ENCODE results near the gene DCC. TPM values are rescaled to one million over a fixed set of nuclear protein-coding genes. Genes with fewer than 3 reads are reported as not detected.

DCC gene
- total and polyA plus RNA-seq, 2 of the 8 experiments (the other 6 are each of a cell fraction or from before 2014, with no cell fraction given) = 0.14 to 1.4 TPM

DNA sequence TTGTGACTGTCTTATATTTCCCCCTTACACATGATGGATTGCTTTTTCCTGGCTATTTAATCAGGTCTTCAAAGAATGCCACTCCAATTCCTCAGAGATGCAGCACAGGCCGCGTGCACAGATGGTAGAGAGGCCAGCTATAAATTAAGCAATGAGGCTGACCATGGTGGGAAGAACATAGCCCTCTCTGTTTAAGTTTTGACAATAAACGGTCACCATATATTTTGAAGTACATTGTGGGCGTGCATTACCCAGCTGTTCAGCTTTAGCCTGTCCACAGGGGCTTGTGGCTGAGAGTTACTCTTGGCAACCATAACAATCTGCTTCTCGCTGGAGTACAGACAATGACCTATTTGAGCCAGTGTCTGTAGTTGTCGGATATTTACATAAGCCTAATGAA is 730.8 kb downstream of the DCC start:
- no peak for DNase-seq (ENCODE audit: low read depth in 1 of 2, low spot score in 2 of 2)
- Histone ChIP-seq H3K18ac (ENCODE audit: extremely low read depth, low read length) (no peak overlapping the region), H2AK5ac (ENCODE audit: low read depth, low read length) (no peak overlapping the region), H3K23ac (ENCODE audit: insufficient read length) (no peak overlapping the region), H3K27ac (ENCODE audit: low read depth, low read length) (no peak overlapping the region), H4K8ac (ENCODE audit: extremely low read depth, insufficient read depth, low read length) (no peak overlapping the region), H3K9ac (replicated peaks in 1 of 4; ENCODE audit: extremely low read depth in 1 of 4, low read depth in 3 of 4, low read length in 3 of 4) (no peak overlapping the region), H3K79me2 (ENCODE audit: control insufficient read depth in 1 of 2, insufficient read depth in 2 of 2, low read length in 2 of 2) (no peaks in the 10 kb centered on the region), H2BK12ac (ENCODE audit: low read depth, low read length) (no peak overlapping the region), H3K9me3 (ENCODE audit: insufficient read depth in 2 of 2, low read depth in 1 of 2, low read length in 1 of 2) (no peaks in the 10 kb centered on the region), H3K4ac (replicated peaks; ENCODE audit: insufficient read length, low read depth, low read length) (no peak overlapping the region), H3K23me2 (ENCODE audit: low read depth, low read length) (no peaks in the 10 kb centered on the region), H2BK5ac (ENCODE audit: low read depth, low read length) (no peak overlapping the region), H3K4me1 (replicated peaks in 1 of 4; ENCODE audit: control insufficient read depth in 3 of 4, insufficient read depth in 4 of 4, low read length in 3 of 4) (no peaks in the 10 kb centered on the region), H3K4me2 (ENCODE audit: insufficient read depth in 1 of 2, low read depth in 2 of 2, low read length in 2 of 2) (no peak overlapping the region), H4K5ac (ENCODE audit: insufficient read length, low read depth, low read length) (no peak overlapping the region), H2BK20ac (ENCODE audit: low read length) (no peak overlapping the region), H3K4me3 (ENCODE audit: extremely low read depth in 1 of 4, insufficient read depth in 2 of 4, low read depth in 3 of 4, low read length in 4 of 4) (no peak overlapping the region), H3K56ac (replicated peaks; ENCODE audit: insufficient read length, low read depth, low read length) (no peak overlapping the region), H3K27me3 (replicated peaks in 1 of 4; ENCODE audit: control insufficient read depth in 3 of 4, extremely low read depth in 1 of 4, insufficient read depth in 3 of 4, low read length in 3 of 4) (no peaks in the 10 kb centered on the region), H4K20me1 (replicated peaks in 1 of 2; ENCODE audit: control insufficient read depth in 1 of 2, insufficient read depth in 2 of 2, low read length in 2 of 2) (no peaks in the 10 kb centered on the region), H2BK120ac (replicated peaks; ENCODE audit: low read depth, low read length) (no peak overlapping the region), H2AFZ (ENCODE audit: low read length) (no peak overlapping the region), H2BK15ac (ENCODE audit: low read length) (no peak overlapping the region), H3K79me1 (ENCODE audit: low read depth, low read length) (no peaks in the 10 kb centered on the region), H3K36me3 (ENCODE audit: control insufficient read depth in 2 of 4, insufficient read depth in 4 of 4, low read length in 3 of 4) (no peaks in the 10 kb centered on the region), H3K14ac (ENCODE audit: insufficient read length) (no peak overlapping the region), H4K91ac (replicated peaks; ENCODE audit: insufficient read length, low read length) (no peak overlapping the region)
- TF ChIP-seq ZNF274 (IDR thresholded peaks at IDR 0.05; ENCODE audit: borderline replicate concordance, extremely low read depth, low read length) = no peak
- no peak for TF ChIP-seq SIX5 (IDR thresholded peaks at IDR 0.05; ENCODE audit: low read depth, low read length)
- WGBS, 2 experiments (ENCODE audit: extremely low coverage in 1 of 2, insufficient coverage in 1 of 2, insufficient read length in 1 of 2, insufficient replicate concordance in 2 of 2, low coverage in 1 of 2, low lambda C conversion rate in 2 of 2, missing lambda C conversion rate in 1 of 2) = 92% methylated on average over 6 of the region's 6 CpGs; no CpG with 5 or more reads in 1 of the 2 experiments
- no peak for FAIRE-seq
- CTCF ChIA-PET (ENCODE audit: partially characterized antibody) = no interaction called here
- POLR2A ChIA-PET (ENCODE audit: partially characterized antibody) = no interaction called here

Data from H1 (cell line).